Fibroblast of skin of scalp (primary cell): ENCODE results near the gene DCAF8L2. TPM values are rescaled to one million over a fixed set of nuclear protein-coding genes. Genes with fewer than 3 reads are reported as not detected.
"Not testable (repeated sequence)": the region's sequence is repeated elsewhere in the genome, so short reads cannot be mapped to it uniquely, and the experiment has no call there.

Source experiments
- DNase-seq: peaks from one replicate; pipeline ENCODE4 v3.0.0-alpha.2; 2013
- polyA plus RNA-seq, 2 experiments: library from polyadenylated mRNA; unstranded; fragments of 120-200 nt; gene quantifications; one replicate each; pipeline ENCODE4 v1.2.1, GENCODE V29; 2013; ENCODE audit not compliant: insufficient read length in 2 of 2

The DCAF8L2 gene
- not detected for polyA plus RNA-seq (2013, experiment 1 of 2; ENCODE audit: insufficient read length)
- not detected for polyA plus RNA-seq (2013, experiment 2 of 2; ENCODE audit: insufficient read length)

DNA sequence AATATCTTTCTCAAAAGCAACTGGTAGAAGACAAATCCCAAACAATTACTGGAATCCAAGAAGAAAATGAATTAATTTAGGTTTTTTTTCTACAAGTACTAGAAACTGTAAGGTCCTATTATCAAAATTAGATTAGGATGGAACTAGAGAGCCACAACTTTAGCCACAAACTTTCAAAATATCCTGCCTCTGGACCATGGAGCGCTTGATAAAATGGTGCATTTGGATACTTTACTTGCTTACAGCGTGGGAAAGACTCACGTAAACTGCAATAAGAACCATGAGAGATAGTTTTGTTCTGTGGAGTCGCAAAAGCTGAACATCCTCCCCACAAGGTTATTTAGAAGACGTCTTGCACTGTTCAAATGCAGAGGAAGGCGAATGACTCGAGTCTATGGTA is at the start of gene DCAF8L2:
TSS of gene DCAF8L2 (plus strand) at position 301 of the 400 bp plus-strand sequence. CDS start 156,552 bp downstream, outside the sequence.
- DNase-seq: no peak

- DNase-seq: not testable (repeated sequence)
Observed at GRCh38 chrX:27541161-27541560, 49.0 kb upstream of the DCAF8L2 start.

GRCh38 chrX:27548624-27549023 is 41.5 kb upstream of the DCAF8L2 start:
- no peak for DNase-seq

DNA sequence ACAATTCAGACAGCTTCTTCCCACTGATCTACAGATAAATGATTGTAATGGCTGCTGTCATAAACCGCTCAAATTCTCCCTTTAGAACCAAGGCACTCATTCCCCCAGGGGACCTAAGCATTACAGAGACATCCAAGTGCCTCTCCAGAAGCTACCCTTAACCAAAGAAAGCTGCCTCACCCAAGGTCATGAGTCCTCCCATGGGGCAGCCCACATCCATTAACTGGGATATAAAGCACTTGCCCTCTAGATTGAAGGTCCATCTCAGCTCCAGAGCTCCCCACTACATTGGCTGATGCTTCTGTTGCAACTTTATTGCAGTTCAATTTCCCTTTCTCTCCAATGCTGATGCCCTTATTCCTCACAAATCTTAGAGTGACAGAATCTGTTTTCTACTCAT is 40.5 kb upstream of the DCAF8L2 start:
- no peak for DNase-seq

GRCh38 chrX:27555514-27555913 is 34.6 kb upstream of the DCAF8L2 start:
- DNase-seq: peak; percentile 38

DNA sequence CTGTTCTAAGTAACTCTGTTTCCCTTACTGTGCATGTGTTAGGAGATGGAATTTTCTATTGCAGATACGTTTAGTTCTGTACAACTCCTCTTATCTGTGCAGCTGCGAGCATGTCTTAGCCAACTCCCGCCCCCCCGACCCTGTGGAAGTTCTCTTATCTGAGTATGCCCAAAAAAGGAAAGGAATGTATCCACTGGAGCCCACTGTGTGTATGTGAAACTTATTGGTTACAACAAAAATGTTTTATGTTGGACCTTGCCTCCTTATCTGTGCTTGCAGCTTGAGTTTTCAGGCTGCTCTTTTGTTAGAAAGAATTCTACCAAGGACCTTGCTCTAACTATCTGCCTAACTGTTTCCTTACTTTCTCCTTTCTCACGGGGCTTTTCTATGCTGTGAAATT is 24.2 kb upstream of the DCAF8L2 start:
- DNase-seq: peak; percentile 29

DNA sequence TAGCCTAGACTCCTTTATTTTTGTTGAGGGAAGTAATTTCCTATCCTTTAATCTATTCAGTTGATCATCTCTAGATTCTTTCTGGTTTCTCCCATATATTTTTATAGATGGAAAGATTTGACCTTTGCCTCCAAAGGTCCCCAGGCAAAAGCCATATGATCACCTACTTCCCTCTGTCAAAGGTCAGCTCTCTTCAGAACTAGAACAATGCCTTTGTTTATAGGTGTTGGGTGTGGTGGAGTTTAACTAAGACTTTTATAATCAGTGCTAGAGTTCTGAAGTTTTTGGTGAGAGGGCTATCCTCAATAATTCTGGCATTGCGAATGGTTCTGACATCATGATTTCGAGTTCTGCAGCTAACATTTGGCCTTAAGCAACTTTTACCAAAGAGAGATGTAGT is 19.0 kb upstream of the DCAF8L2 start:
- DNase-seq: no peak

DNA sequence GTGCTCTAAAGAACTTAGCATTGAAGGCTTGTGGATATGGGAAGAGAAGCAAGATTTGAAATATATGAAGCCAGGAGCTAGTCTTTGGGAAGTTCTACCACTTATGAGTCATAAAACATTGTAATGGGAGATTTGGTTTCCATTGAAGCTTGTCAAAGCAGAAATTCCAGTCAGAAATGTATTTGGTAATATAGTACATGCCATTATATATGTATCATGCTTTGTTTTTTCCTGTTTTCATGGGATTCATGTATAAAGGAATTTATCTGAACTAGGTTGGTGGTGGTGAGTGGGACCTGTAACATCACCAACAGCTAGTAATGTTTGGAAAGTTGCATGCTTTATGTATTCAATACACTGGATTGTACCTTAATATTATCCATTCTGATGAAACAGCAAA is 14.6 kb upstream of the DCAF8L2 start:
- DNase-seq: peak; percentile 34

DNA sequence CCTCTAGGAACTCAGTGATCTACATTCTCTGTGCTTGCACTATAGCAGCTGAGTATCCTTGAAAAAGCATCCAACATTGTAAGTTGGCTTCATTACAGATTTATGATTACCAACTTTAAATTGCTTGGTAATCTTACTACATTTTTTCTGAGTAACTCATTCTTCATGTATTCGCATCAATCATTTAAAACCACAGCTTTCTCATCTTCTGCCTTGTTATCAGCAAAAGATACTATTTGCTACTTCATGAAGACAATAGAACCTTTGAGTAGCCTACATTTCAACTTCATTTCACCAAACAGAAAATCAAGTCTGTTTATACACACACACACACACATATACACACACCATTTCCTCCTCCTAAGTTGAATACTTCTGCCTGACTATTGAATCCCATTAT is 6.2 kb upstream of the DCAF8L2 start:
- peak; percentile 6 for DNase-seq

- DNase-seq: no peak
Observed at GRCh38 chrX:27591938-27592337, 1.8 kb downstream of the DCAF8L2 start.

DNA sequence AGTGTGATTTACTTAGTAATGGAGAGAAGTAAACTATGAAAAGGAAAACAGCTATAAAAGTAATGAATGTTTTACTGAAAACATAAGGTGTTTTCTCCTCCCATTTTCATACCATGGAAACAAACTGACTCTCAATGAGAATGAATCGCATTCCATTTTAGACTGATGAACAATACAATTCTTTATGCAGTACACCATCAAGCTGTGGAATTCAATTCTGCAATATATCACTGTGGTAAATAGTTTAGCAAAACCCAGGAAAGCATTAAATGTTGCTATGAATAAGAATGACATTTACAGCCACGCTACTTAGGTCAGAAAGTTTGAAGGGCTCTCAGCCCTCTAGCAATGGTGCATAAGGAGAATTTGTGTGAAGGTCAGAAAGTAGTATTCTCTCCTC is 7.4 kb downstream of the DCAF8L2 start:
- DNase-seq: no peak

DNA sequence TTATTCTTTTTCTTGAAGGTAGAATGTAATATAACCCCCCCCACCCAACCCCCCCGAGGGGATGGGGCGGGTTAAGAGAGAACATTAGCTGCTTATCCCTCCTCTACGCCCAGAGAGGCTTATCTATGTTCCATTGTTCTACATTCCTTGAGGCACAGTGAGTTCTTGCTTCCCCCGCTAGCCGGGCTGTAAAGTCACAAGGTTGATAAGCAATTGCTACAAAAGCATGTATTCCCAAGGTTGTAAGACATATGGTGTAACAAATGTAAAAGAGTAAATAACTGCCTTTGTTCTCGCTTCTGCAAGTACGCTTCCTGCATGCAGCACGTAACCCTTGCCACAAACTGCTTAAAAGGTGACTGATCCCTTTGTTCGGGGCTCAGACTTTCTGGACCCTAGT is 8.2 kb downstream of the DCAF8L2 start:
- DNase-seq: no peak

- peak; percentile 35 for DNase-seq
Observed at GRCh38 chrX:27599928-27600327, 9.8 kb downstream of the DCAF8L2 start.

- no peak for DNase-seq
Observed at GRCh38 chrX:27600686-27601085, 10.5 kb downstream of the DCAF8L2 start.

DNA sequence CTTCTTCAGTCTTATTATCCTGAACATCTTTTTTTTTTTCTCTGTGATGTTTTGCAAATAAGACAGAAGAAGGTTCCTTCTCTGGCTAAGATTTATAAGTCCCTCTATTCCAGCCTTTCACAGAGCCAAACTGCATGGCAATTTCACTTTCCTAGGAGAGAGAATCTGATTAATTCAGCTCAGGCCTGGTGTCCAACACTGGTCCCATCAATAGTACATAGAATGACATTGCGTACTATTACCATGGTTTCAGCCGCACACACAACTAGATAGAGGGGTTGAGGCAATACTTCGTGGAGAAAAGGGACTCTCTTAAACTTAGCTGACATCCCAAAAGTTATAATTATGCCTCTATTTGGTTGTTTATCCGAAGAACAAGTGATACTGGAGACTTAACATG is 18.5 kb downstream of the DCAF8L2 start:
- no peak for DNase-seq

DNA sequence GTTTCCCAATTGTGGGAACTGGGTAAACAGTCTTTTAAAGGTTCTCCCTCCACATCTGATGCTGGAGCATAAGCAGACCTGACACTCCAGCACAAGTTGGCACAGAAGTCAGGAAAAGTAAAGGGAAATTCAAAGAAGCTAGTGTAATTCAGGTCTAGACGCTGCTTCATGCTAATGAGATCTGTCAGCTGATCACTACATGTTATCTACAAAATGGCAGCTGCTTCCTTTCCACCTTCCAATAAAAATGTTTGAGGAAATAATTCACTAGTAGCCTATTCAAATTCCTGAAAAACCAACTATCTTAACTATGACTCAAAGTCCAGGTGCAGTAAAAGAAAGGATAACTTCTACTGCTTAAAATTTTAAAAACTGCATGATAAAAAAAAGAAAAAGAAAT is 29.3 kb downstream of the DCAF8L2 start:
- no peak for DNase-seq

DNA sequence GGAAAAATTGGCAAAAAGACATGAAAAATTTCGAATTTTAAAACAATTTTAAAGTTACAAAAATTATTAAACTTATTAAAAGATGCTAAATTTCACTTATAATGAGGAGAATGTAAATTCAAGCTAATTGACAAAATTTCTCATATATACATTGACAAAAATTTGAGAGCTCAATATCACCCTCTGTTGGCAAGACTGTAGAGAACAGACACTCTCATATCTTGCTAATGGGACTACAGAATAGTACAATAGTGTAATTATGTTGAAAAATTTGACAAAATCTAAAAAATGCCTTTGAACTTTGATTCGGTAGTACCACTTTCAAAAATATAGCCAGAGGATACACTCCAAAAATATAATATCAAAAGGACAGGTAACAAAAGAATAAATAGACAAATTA is 29.8 kb downstream of the DCAF8L2 start:
- DNase-seq: peak; percentile 5

DNA sequence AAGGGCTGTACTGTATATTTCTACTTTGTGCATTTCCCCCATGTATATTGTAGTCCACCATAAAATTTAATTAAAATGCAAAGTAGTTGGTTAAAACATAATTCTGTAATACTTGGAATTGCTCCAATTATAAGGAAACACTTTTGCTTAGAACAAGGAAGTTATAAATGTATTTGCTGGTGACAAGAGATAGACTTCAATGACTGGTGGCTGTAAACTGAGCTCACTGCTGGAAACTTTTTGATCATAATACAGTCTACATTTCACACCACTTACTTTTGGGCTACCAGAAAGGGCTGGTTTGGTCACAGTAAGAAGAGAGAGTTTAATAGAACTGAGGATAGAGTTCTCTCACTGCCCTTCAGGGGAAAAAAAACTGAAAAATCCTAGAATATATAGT is 32.7 kb downstream of the DCAF8L2 start:
- no peak for DNase-seq

GRCh38 chrX:27626066-27626465 is 35.9 kb downstream of the DCAF8L2 start:
- no peak for DNase-seq

DNA sequence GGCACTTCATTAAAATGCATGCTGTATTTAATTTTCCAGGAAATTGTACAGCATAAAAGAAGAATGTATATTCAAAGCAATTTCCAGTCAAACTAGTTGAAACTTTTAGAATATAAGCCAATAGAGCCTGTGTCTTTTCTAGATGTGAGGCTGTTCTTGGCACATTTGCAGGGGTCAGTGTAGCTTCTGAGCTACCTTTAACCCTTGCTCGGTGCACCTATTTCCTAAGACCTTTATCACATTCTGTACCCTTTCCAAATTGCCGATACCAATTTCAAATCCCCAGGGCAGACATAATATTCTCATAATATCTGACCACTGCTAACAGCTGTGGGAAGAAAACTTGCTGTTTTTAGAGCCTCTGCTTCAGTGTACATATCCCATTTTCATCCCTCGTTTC is 43.2 kb downstream of the DCAF8L2 start:
- no peak for DNase-seq

DNA sequence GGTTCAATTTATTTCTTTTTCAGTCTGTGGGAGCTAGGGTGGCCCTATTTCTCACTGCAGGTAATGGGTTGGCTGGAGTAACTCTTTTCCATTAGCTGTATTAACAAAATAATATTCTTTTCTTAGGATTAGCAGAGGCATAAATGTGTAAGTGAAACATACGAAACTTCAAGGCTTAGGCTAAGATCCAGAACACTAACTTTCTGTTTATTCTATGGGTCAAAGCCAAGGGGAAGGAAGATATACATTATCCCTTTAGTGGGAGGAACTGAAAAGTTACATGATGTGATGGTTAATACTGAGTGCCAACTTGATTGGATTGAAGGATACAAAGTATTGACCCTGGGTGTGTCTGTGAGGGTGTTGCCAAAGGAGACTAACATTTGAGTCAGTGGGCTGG is 66.4 kb downstream of the DCAF8L2 start:
- no peak for DNase-seq

GRCh38 chrX:27660878-27661277 is 70.7 kb downstream of the DCAF8L2 start:
- DNase-seq: no peak

- DNase-seq: no peak
Observed at GRCh38 chrX:27671234-27671633, 81.1 kb downstream of the DCAF8L2 start.

- no peak for DNase-seq
Observed at GRCh38 chrX:27674491-27674890, 84.3 kb downstream of the DCAF8L2 start.

DNA sequence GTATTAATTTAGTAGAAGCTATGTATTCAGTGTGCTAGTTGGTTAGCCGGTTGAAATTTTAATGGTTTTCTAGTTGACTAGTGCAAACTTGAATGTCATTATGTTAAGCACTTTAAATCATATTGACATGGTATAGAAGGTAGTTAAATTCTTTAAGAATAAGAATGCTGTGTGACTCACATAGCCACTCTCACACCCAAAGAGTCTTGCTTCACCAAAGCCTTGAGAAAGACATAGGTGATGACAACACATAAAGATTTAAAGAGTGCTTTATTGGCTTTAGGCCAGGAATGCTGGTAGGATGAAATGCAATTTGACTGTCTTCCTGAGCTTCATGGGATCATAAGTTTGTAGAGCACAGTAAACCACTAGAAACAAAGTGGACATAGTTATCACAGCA is 85.3 kb downstream of the DCAF8L2 start:
- DNase-seq: peak; percentile 61

DNA sequence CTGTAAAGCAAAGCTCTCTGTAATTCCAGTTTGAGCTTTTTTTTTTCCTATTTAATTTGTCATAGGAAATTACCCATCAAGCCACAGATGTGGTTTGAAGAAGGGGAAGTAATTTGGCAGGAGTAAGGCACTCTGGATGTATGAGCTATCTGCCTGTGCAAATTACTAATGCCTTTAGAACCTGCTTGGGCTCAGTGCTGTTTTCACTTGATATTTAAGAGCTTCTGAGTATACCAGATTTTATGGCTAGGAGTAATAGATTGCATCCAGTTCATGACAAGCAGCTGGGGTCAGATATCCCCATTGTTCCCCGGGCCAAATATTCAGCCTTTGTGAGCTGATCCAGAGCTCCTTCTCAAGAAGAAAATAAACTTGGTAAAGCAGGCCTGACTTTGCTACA is 89.1 kb downstream of the DCAF8L2 start:
- DNase-seq: peak; percentile 3
